GM12878 (cell line): ENCODE results near the gene TK1. TPM values are rescaled to one million over a fixed set of nuclear protein-coding genes. Genes with fewer than 3 reads are reported as not detected.
A peak's percentile ranks its signal among the peaks of the same experiment; 100 is the strongest.

Source experiments
- ATF2 ChIP-seq: IDR thresholded peaks from 2 replicates; pipeline ENCODE4 v1.6.1; 2012; ENCODE audit warnings: low read length, inconsistent platforms
- BMI1 ChIP-seq: fragments of 450-650 bp; IDR thresholded peaks from 2 replicates; pipeline ENCODE4 v1.6.1; 2016; ENCODE audit warnings: mild to moderate bottlenecking, moderate library complexity, borderline replicate concordance
- BRCA1 ChIP-seq: IDR thresholded peaks from 2 replicates; pipeline ENCODE4 v1.6.1; 2011; ENCODE audit warnings: low read depth, low read length, improper control_type of control experiment
- CREM ChIP-seq: IDR thresholded peaks from 2 replicates; pipeline ENCODE4 v1.6.1; 2014; ENCODE audit warnings: antibody characterized with exemption, low read depth
- HDAC2 ChIP-seq: fragments of 200-600 bp; sonication (generic); IDR thresholded peaks from 2 replicates; pipeline ENCODE4 v1.6.1; 2017
- JUNB ChIP-seq: IDR thresholded peaks from 2 replicates; pipeline ENCODE4 v1.6.1; 2016; ENCODE audit warnings: antibody characterized with exemption, mild to moderate bottlenecking
- NFIC ChIP-seq: IDR thresholded peaks from 2 replicates; pipeline ENCODE4 v1.6.1; 2012; ENCODE audit warnings: low read depth, mild to moderate bottlenecking, inconsistent platforms, low read length, moderate library complexity
- NR2C2 ChIP-seq: IDR thresholded peaks from 2 replicates; pipeline ENCODE4 v1.6.1; 2011; ENCODE audit warnings: borderline replicate concordance, low read depth; ENCODE audit not compliant: control insufficient read depth, insufficient read length
- PAX5 ChIP-seq: IDR thresholded peaks from 2 replicates; pipeline ENCODE4 v1.6.1; 2011; ENCODE audit warnings: low read depth, low read length, borderline replicate concordance
- PML ChIP-seq: IDR thresholded peaks from 2 replicates; pipeline ENCODE4 v1.6.1; 2012; ENCODE audit warnings: low read length, inconsistent platforms
- POLR2AphosphoS2 ChIP-seq: IDR thresholded peaks from 2 replicates; pipeline ENCODE4 v1.6.1; 2011; ENCODE audit warnings: low read depth, mild to moderate bottlenecking, low read length, improper control_type of control experiment, moderate library complexity
- POLR2AphosphoS5 ChIP-seq: IDR thresholded peaks from 2 replicates; pipeline ENCODE4 v1.6.1; 2011; ENCODE audit warnings: mild to moderate bottlenecking, low read length, inconsistent platforms
- RAD21 ChIP-seq: IDR thresholded peaks from 2 replicates; pipeline ENCODE4 v1.6.1; 2011; ENCODE audit warnings: mild to moderate bottlenecking, low read depth, low read length, moderate library complexity; ENCODE audit not compliant: insufficient read depth
- RAD51 ChIP-seq: fragments of 450-650 bp; IDR thresholded peaks from 2 replicates; pipeline ENCODE4 v1.6.1; 2016; ENCODE audit warnings: moderate library complexity, mild to moderate bottlenecking, inconsistent platforms
- RB1 ChIP-seq: fragments of 450-650 bp; formaldehyde crosslinking; IDR thresholded peaks from 2 replicates; pipeline ENCODE4 v1.6.1; 2017; ENCODE audit warnings: mild to moderate bottlenecking, borderline replicate concordance
- RUNX3 ChIP-seq: IDR thresholded peaks from 2 replicates; pipeline ENCODE4 v1.6.1; 2012; ENCODE audit warnings: low read length, inconsistent platforms
- TCF3 ChIP-seq: IDR thresholded peaks from 2 replicates; pipeline ENCODE4 v1.6.1; 2012; ENCODE audit warnings: low read depth, mild to moderate bottlenecking, low read length, borderline replicate concordance; ENCODE audit not compliant: insufficient read depth
- ZNF687 ChIP-seq: fragments of 450-650 bp; IDR thresholded peaks from 2 replicates; pipeline ENCODE4 v1.6.1; 2017; ENCODE audit warnings: mild to moderate bottlenecking, moderate library complexity
- polyA plus RNA-seq, 11 experiments: library from polyadenylated mRNA; depleted of rRNA in 4 of 11; unstranded in 6 of 11; stranded (reverse) in 5 of 11; fragments of >200 nt; fragmentation: Nextera tagmentation in 4 of 11; fragmentation: Illumina TruSeq in 1 of 11; extraction: Ambion mirVana in 4 of 11; extraction: Trizol in 1 of 11; gene quantifications; 1 replicate in 1 of 11; 2 replicates in 10 of 11; pipeline versions ENCODE4 v1.2.1 to v1.2.3, GENCODE V29; 2011 to 2016; ENCODE audit warnings: inconsistent platforms in 2 of 11, missing spikeins in 2 of 11, low read depth in 1 of 11
- total RNA-seq, 4 experiments: library from RNA; depleted of rRNA in 3 of 4; stranded (reverse); fragments of >200 nt in 3 of 4; fragmentation: Illumina TruSeq in 1 of 4; extraction: Trizol in 1 of 4; gene quantifications; 2 replicates each; pipeline versions ENCODE4 v1.2.1 to v1.2.3, GENCODE V29; 2013 to 2021
- TF ChIP-seq, protein P1 (sequence below): IDR thresholded peaks from 2 replicates; pipeline ENCODE4 v1.6.1; 2011; ENCODE audit warnings: borderline replicate concordance, low read depth, mild to moderate bottlenecking, moderate library complexity, low read length; ENCODE audit not compliant: insufficient read depth, poor library complexity, severe bottlenecking
- TF ChIP-seq, protein P2 (sequence below): fragments of 450-650 bp; IDR thresholded peaks from 2 replicates; pipeline ENCODE4 v1.6.1; 2017; ENCODE audit warnings: antibody characterized with exemption, mild to moderate bottlenecking, moderate library complexity

The TK1 gene
- total and polyA plus RNA-seq, 10 of the 15 experiments (the other 5 are each of a cell fraction or from before 2014, with no cell fraction given), result 4.6 to 175 (median 77.9) TPM

DNA sequence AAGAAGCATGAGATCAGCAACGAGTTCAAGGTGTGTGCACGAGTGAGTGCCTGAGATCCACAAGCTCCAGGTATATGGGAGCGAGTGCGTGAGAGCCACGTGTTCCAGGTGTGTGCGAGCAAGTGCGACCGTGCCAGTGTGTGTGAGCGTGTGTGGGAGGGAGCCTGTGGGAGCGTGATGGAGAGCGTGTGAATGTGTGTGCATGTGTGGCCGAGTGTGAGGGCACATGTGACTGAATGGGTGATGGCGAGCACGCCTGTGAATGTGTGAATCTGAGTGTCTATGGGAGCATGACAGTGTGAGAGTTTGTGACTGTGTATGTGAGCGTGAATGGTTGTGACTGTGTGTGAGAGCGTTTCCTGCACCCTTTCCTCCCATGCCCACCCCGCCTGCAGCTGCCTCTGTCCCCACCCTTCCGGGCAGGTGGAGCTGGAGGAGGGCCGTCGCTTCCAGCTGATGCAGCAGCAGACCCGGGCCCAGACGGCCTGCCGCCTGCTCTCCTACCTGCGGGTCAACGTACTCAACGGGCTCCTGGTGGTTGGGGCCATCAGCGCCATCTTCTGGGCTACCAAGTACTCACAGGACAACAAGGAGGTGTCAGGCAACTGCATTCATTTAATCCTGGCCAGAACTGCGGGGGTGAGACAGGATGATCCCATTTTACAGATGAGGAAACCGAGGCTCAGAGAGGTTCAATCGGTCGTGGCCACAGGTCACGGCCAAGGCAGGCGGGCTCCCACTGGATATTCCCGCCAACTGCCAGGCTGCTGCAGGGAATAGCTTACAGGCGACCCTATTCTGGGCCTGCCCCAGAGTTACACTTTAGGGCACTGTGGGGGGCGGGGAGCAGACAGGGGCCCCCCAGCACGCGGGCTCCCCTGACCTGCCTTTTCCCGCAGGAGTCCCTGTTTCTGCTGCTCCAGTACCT is 52.6 kb downstream of the TK1 start (continued):
- TF ChIP-seq, protein P1, sequence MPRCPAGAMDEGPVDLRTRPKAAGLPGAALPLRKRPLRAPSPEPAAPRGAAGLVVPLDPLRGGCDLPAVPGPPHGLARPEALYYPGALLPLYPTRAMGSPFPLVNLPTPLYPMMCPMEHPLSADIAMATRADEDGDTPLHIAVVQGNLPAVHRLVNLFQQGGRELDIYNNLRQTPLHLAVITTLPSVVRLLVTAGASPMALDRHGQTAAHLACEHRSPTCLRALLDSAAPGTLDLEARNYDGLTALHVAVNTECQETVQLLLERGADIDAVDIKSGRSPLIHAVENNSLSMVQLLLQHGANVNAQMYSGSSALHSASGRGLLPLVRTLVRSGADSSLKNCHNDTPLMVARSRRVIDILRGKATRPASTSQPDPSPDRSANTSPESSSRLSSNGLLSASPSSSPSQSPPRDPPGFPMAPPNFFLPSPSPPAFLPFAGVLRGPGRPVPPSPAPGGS, result peak; percentile 88
- TF ChIP-seq JUNB (no peak), ATF2 (no peak), HDAC2 (no peak), NFIC (no peak), PAX5 (peak; percentile 84), ZNF687 (peak; percentile 84), TCF3 (no peak), PML (no peak), RAD51 (peak; percentile 79), NR2C2 (no peak), POLR2AphosphoS2 (no peak), POLR2AphosphoS5 (peak; percentile 57; the same call in 1 of the 2 replicates), BRCA1 (no peak), RUNX3 (no peak), RB1 (peak; percentile 54; the same call in 1 of the 2 replicates), CREM (peak; percentile 48; the same call in 1 of the 2 replicates), BMI1 (0 out of 2 replicates have a peak, but pooled peaks have one; percentile 29), RAD21 (peak; percentile 75)
- TF ChIP-seq, protein P2, sequence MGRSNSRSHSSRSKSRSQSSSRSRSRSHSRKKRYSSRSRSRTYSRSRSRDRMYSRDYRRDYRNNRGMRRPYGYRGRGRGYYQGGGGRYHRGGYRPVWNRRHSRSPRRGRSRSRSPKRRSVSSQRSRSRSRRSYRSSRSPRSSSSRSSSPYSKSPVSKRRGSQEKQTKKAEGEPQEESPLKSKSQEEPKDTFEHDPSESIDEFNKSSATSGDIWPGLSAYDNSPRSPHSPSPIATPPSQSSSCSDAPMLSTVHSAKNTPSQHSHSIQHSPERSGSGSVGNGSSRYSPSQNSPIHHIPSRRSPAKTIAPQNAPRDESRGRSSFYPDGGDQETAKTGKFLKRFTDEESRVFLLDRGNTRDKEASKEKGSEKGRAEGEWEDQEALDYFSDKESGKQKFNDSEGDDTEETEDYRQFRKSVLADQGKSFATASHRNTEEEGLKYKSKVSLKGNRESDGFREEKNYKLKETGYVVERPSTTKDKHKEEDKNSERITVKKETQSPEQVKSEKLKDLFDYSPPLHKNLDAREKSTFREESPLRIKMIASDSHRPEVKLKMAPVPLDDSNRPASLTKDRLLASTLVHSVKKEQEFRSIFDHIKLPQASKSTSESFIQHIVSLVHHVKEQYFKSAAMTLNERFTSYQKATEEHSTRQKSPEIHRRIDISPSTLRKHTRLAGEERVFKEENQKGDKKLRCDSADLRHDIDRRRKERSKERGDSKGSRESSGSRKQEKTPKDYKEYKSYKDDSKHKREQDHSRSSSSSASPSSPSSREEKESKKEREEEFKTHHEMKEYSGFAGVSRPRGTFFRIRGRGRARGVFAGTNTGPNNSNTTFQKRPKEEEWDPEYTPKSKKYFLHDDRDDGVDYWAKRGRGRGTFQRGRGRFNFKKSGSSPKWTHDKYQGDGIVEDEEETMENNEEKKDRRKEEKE, result no peak
